ENCODE measurements around the gene ACSS1.

ACSS1 gene

GRCh38 chr20:25032478-25033264 lies 25.3 kb downstream of the ACSS1 start:
- no peak for TF ChIP-seq ZFX (IDR thresholded peaks at IDR 0.05; ENCODE audit: borderline replicate concordance)
- TF ChIP-seq CTCF (IDR thresholded peaks at IDR 0.05), result no peak
- H3K27ac ChIP-seq, result no peak overlapping the region

GRCh38 chr20:25032065-25032477 lies 25.9 kb downstream of the ACSS1 start:
- H3K27ac ChIP-seq, result no peak overlapping the region
- no peak for TF ChIP-seq ZFX (IDR thresholded peaks at IDR 0.05; ENCODE audit: borderline replicate concordance)
- TF ChIP-seq CTCF (IDR thresholded peaks at IDR 0.05), result no peak

- TF ChIP-seq CTCF (IDR thresholded peaks at IDR 0.05) (no peak), ZFX (IDR thresholded peaks at IDR 0.05; ENCODE audit: borderline replicate concordance) (no peak)
- H3K27ac ChIP-seq, result no peak overlapping the region
Measured at GRCh38 chr20:25031241-25031640, 26.7 kb downstream of the ACSS1 start.

GRCh38 chr20:25030649-25031207 lies 27.2 kb downstream of the ACSS1 start:
- no peak for TF ChIP-seq ZFX (IDR thresholded peaks at IDR 0.05; ENCODE audit: borderline replicate concordance)
- TF ChIP-seq CTCF (IDR thresholded peaks at IDR 0.05), result no peak
- H3K27ac ChIP-seq, result no peak overlapping the region

GRCh38 chr20:25030007-25030648 lies 27.8 kb downstream of the ACSS1 start:
- TF ChIP-seq ZFX (IDR thresholded peaks at IDR 0.05; ENCODE audit: borderline replicate concordance) (no peak), CTCF (IDR thresholded peaks at IDR 0.05) (no peak)
- no peak overlapping the region for H3K27ac ChIP-seq

- no peak overlapping the region for H3K27ac ChIP-seq
- TF ChIP-seq ZFX (IDR thresholded peaks at IDR 0.05; ENCODE audit: borderline replicate concordance) (no peak), CTCF (IDR thresholded peaks at IDR 0.05) (no peak)
Measured at GRCh38 chr20:25025986-25026605, 31.8 kb downstream of the ACSS1 start.
